Neural progenitor cell (in vitro differentiated cells): ENCODE data around the gene LMF1. TPM values are rescaled to one million over a fixed set of nuclear protein-coding genes. Genes with fewer than 3 reads are reported as not detected.
A peak's percentile ranks its signal among the peaks of the same experiment; 100 is the strongest.

ENCODE experiments used
- DNase-seq: peaks from one replicate; pipeline ENCODE4 v3.0.0-alpha.2; 2016; ENCODE audit warnings: low spot score
- H2AFZ ChIP-seq: fragments of 200-600 bp; sonication (generic); replicated peaks from 2 replicates; pipeline ENCODE4 v1.6.1; 2016; ENCODE audit warnings: antibody characterized with exemption
- H3F3A ChIP-seq: fragments of 200-600 bp; sonication (generic); 2 replicates; pipeline ENCODE4 v1.6.1; 2016; ENCODE audit warnings: antibody characterized with exemption, low read depth
- H3K27ac ChIP-seq: fragments of 200-600 bp; sonication (generic); 2 replicates; pipeline ENCODE4 v1.5.1; 2016; ENCODE audit warnings: mild to moderate bottlenecking
- H3K27me3 ChIP-seq: fragments of 200-600 bp; sonication (generic); 2 replicates; pipeline ENCODE4 v1.6.1; 2016; ENCODE audit warnings: mild to moderate bottlenecking, moderate library complexity
- H3K36me3 ChIP-seq: fragments of 200-600 bp; sonication (generic); 2 replicates; pipeline ENCODE4 v1.5.1; 2016
- H3K4me1 ChIP-seq: fragments of 200-600 bp; sonication (generic); 2 replicates; pipeline ENCODE4 v1.6.1; 2016; ENCODE audit warnings: mixed run types
- H3K4me2 ChIP-seq: fragments of 200-600 bp; sonication (generic); 2 replicates; pipeline ENCODE4 v1.6.1; 2016
- H3K4me3 ChIP-seq: fragments of 200-600 bp; sonication (generic); 2 replicates; pipeline ENCODE4 v1.5.1; 2016
- H3K79me2 ChIP-seq: fragments of 200-600 bp; sonication (generic); 2 replicates; pipeline ENCODE4 v1.6.1; 2016; ENCODE audit warnings: low read depth
- H3K9ac ChIP-seq: fragments of 200-600 bp; sonication (generic); 2 replicates; pipeline ENCODE4 v1.6.1; 2016
- H3K9me3 ChIP-seq: fragments of 200-600 bp; sonication (generic); 2 replicates; pipeline ENCODE4 v1.5.1; 2016; ENCODE audit warnings: low read depth
- H4K20me1 ChIP-seq: fragments of 200-600 bp; sonication (generic); 2 replicates; pipeline ENCODE4 v1.6.1; 2016; ENCODE audit warnings: low read depth
- H3K27ac Mint-ChIP-seq: 3 replicates; pipeline ENCODE4 v1.8.0; 2021; ENCODE audit warnings: mixed read lengths
- H3K27me3 Mint-ChIP-seq: 2 replicates; pipeline ENCODE4 v1.8.0; 2022; ENCODE audit warnings: low read depth, mild to moderate bottlenecking, inconsistent platforms, moderate library complexity, mixed read lengths; ENCODE audit not compliant: insufficient read depth
- H3K36me3 Mint-ChIP-seq: 3 replicates; pipeline ENCODE4 v1.8.0; 2021; ENCODE audit warnings: mixed read lengths
- H3K4me1 Mint-ChIP-seq: 3 replicates; pipeline ENCODE4 v1.8.0; 2021; ENCODE audit warnings: mixed read lengths
- H3K4me3 Mint-ChIP-seq: 3 replicates; pipeline ENCODE4 v1.8.0; 2021; ENCODE audit warnings: mild to moderate bottlenecking, moderate library complexity, mixed read lengths
- H3K9me3 Mint-ChIP-seq: 3 replicates; pipeline ENCODE4 v1.8.0; 2020; ENCODE audit warnings: mixed read lengths
- EZH2 ChIP-seq: fragments of 200-600 bp; sonication (generic); IDR thresholded peaks from 2 replicates; pipeline ENCODE4 v1.6.1; 2017; ENCODE audit warnings: antibody characterized with exemption, mild to moderate bottlenecking, moderate library complexity
- EZH2phosphoT487 ChIP-seq: fragments of 200-600 bp; sonication (generic); IDR thresholded peaks from 2 replicates; pipeline ENCODE4 v1.6.1; 2017; ENCODE audit warnings: antibody characterized with exemption
- total RNA-seq: library from RNA; depleted of rRNA; stranded (reverse); fragments of >200 nt; gene quantifications from 2 replicates; pipeline ENCODE4 v1.2.3, GENCODE V29; 2015; ENCODE audit warnings: low replicate concordance
- TF ChIP-seq, protein P1 (sequence below): fragments of 200-600 bp; sonication (generic); IDR thresholded peaks from 2 replicates; pipeline ENCODE4 v1.5.1; 2017; ENCODE audit warnings: antibody characterized with exemption, mild to moderate bottlenecking

LMF1 gene
- total RNA-seq, 1 donor from 2014 or later = 3.4 TPM

DNA sequence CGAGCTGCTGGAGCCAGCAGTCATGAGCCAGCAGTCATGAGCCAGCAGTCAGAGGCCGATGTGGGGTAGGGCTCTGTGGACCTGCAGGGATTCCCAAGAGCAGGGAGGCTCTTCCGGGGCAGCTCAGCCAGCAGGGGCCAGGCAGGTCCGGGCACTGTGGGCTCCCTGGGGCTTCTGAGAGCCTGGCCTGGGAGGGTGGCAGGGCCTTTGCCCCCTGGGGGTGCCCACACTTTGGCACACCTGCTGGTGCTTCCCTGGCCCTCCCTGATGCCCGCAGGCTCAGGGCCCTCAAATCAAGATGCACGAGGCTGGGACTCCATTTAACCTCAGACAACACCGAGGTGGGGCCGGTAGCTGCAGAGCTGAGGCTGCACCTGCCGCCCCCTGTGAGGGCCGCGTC, 28.9 kb upstream of the LMF1 start:
- no peak overlapping the region for H3K4me3 Mint-ChIP-seq
- Histone ChIP-seq H3K27ac (no peak overlapping the region), H3K27me3 (peaks cover 21% of the 10 kb centered on the region), H4K20me1 (no peaks in the 10 kb centered on the region), H3K9me3 (peaks cover 4% of the 10 kb centered on the region), H3K4me2 (no peak overlapping the region), H3F3A (no peaks in the 10 kb centered on the region), H3K36me3 (no peaks in the 10 kb centered on the region), H3K4me3 (no peak overlapping the region), H3K79me2 (no peaks in the 10 kb centered on the region), H3K9ac (no peak overlapping the region), H2AFZ (no peak overlapping the region), H3K4me1 (peaks cover 10% of the 10 kb centered on the region)
- peaks cover 7% of the 10 kb centered on the region for H3K9me3 Mint-ChIP-seq
- peaks cover 37% of the 10 kb centered on the region for H3K4me1 Mint-ChIP-seq
- H3K36me3 Mint-ChIP-seq = peaks cover 2% of the 10 kb centered on the region
- no peak for DNase-seq
- H3K27ac Mint-ChIP-seq = no peak overlapping the region
- H3K27me3 Mint-ChIP-seq = peaks cover 27% of the 10 kb centered on the region
- TF ChIP-seq EZH2 (no peak), EZH2phosphoT487 (no peak)
- TF ChIP-seq, protein P1, sequence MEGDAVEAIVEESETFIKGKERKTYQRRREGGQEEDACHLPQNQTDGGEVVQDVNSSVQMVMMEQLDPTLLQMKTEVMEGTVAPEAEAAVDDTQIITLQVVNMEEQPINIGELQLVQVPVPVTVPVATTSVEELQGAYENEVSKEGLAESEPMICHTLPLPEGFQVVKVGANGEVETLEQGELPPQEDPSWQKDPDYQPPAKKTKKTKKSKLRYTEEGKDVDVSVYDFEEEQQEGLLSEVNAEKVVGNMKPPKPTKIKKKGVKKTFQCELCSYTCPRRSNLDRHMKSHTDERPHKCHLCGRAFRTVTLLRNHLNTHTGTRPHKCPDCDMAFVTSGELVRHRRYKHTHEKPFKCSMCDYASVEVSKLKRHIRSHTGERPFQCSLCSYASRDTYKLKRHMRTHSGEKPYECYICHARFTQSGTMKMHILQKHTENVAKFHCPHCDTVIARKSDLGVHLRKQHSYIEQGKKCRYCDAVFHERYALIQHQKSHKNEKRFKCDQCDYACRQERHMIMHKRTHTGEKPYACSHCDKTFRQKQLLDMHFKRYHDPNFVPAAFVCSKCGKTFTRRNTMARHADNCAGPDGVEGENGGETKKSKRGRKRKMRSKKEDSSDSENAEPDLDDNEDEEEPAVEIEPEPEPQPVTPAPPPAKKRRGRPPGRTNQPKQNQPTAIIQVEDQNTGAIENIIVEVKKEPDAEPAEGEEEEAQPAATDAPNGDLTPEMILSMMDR = no peak

DNA sequence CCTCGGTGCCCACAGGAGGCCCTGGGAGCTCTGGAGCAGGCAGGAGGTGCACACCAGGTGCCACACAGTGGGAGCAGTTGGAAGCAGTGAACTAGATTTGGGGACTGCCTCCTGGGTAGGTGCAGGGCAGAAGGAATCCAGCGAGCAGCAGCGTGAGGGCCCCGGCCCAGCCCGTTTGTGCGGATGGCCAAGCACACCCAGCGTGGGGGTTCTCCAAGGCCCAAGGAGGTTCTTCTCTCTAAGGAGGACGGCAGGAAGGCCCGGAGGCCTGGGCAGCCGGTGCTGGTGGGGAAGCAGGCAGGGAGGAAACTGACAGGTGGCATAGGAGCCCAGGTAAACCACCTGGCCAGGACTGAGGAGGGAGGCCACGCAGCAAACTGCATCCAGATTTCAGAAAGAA, 27.8 kb upstream of the LMF1 start:
- no peak overlapping the region for H2AFZ ChIP-seq
- H3K79me2 ChIP-seq = no peaks in the 10 kb centered on the region
- H4K20me1 ChIP-seq = no peaks in the 10 kb centered on the region
- TF ChIP-seq EZH2phosphoT487 (no peak), EZH2 (no peak)
- TF ChIP-seq, protein P1 = no peak
- DNase-seq = no peak
- H3F3A ChIP-seq = no peaks in the 10 kb centered on the region
- H3K4me2 ChIP-seq = no peak overlapping the region
- no peak overlapping the region for H3K9ac ChIP-seq
- Mint-ChIP-seq H3K27me3 (peaks cover 23% of the 10 kb centered on the region), H3K36me3 (peaks cover 2% of the 10 kb centered on the region), H3K27ac (no peak overlapping the region), H3K4me1 (peaks cover 37% of the 10 kb centered on the region), H3K9me3 (peaks cover 7% of the 10 kb centered on the region), H3K4me3 (no peak overlapping the region)
- no peaks in the 10 kb centered on the region for H3K36me3 ChIP-seq
- no peak overlapping the region for H3K4me3 ChIP-seq
- peaks cover 21% of the 10 kb centered on the region for H3K27me3 ChIP-seq
- no peak overlapping the region for H3K27ac ChIP-seq
- peaks cover 10% of the 10 kb centered on the region for H3K4me1 ChIP-seq
- H3K9me3 ChIP-seq = peaks cover 7% of the 10 kb centered on the region

- Mint-ChIP-seq H3K27ac (no peak overlapping the region), H3K4me1 (peaks cover 37% of the 10 kb centered on the region), H3K9me3 (peaks cover 7% of the 10 kb centered on the region), H3K27me3 (peaks cover 23% of the 10 kb centered on the region), H3K4me3 (peak overlapping the region; percentile 50), H3K36me3 (peaks cover 2% of the 10 kb centered on the region)
- H4K20me1 ChIP-seq = no peaks in the 10 kb centered on the region
- H3K9me3 ChIP-seq = peaks cover 7% of the 10 kb centered on the region
- no peak overlapping the region for H3K4me3 ChIP-seq
- peaks cover 21% of the 10 kb centered on the region for H3K27me3 ChIP-seq
- H3K79me2 ChIP-seq = no peaks in the 10 kb centered on the region
- H3K36me3 ChIP-seq = no peaks in the 10 kb centered on the region
- H3K9ac ChIP-seq = no peak overlapping the region
- H3K27ac ChIP-seq = no peak overlapping the region
- no peak overlapping the region for H2AFZ ChIP-seq
- DNase-seq = no peak
- TF ChIP-seq EZH2phosphoT487 = no peak
- TF ChIP-seq, protein P1 = no peak
- TF ChIP-seq EZH2 = no peak
- H3K4me1 ChIP-seq = peaks cover 10% of the 10 kb centered on the region
- no peaks in the 10 kb centered on the region for H3F3A ChIP-seq
- no peak overlapping the region for H3K4me2 ChIP-seq
Observed at GRCh38 chr16:998211-998610, 27.4 kb upstream of the LMF1 start.
